HCT116 (cell line): ENCODE results near the gene CFAP99. TPM values are rescaled to one million over a fixed set of nuclear protein-coding genes. Genes with fewer than 3 reads are reported as not detected.

Experiments used
- ATAC-seq: fragments of 200-7000 bp; cut with Tn5 transposase; 2 replicates; pipeline ENCODE4 v1.9.1; 2020; ENCODE audit warnings: mild to moderate bottlenecking, moderate library complexity
- BruUV-seq: library from RNA; stranded (reverse); fragments of 400-500 nt; replicated peaks from 2 replicates; lab custom pipeline; 2021; lab: Mats Ljungman, UMichigan
- CTCF ChIA-PET: fragments of 300-600 bp; sonication (Branson Sonifier 250); formaldehyde crosslinking; loops from one replicate; lab custom pipeline; 2021; ENCODE audit warnings: antibody characterized with exemption; lab: Charles Lee
- POLR2A ChIA-PET: fragments of 300-600, 350-600 bp; sonication (Branson Sonifier 250); formaldehyde crosslinking; loops from one replicate; lab custom pipeline; 2021; ENCODE audit warnings: antibody characterized with exemption; lab: Charles Lee
- RAD21 ChIA-PET, 2 experiments: fragments of 300-600 bp; sonication (Branson Sonifier 250); formaldehyde crosslinking; loops; one replicate each; lab custom pipeline; 2023; ENCODE audit warnings: low total read pairs in 2 of 2; ENCODE audit not compliant: uncharacterized antibody in 2 of 2, unreplicated experiment in 2 of 2, low non-redundant PET in 1 of 2; lab: Charles Lee
- DNase-seq: peaks from one replicate; pipeline ENCODE4 v3.0.0-alpha.2; 2010; ENCODE audit warnings: low read depth, low spot score
- H2AFZ ChIP-seq: fragments of 200-600 bp; shearing (Covaris generic), sonication (generic); 2 replicates; pipeline ENCODE4 v1.6.1; 2017; ENCODE audit warnings: low read depth, mixed run types, mixed read lengths, antibody characterized with exemption, low read length; ENCODE audit not compliant: poor library complexity, severe bottlenecking
- H3K27ac ChIP-seq: 2 replicates; pipeline ENCODE4 v1.5.1; 2012; ENCODE audit warnings: low read depth, low read length
- H3K27me3 ChIP-seq: fragments of 200-600 bp; sonication (generic); 2 replicates; pipeline ENCODE4 v1.6.1; 2016; ENCODE audit warnings: mixed run types, low read length, mixed read lengths; ENCODE audit not compliant: insufficient read depth
- H3K36me3 ChIP-seq, 2 experiments: fragments of 200-500 bp in 1 of 2; fragments of 200-600 bp in 1 of 2; sonication (Bioruptor generic) in 1 of 2; sonication (generic) in 1 of 2; 2 replicates each; pipeline versions ENCODE4 v1.5.1 to v1.6.1; 2014 to 2016; ENCODE audit warnings: low read length in 2 of 2, inconsistent platforms in 1 of 2, mixed read lengths in 1 of 2, mixed run types in 1 of 2; ENCODE audit not compliant: insufficient read depth in 2 of 2, control insufficient read depth in 1 of 2
- H3K4me1 ChIP-seq, 2 experiments: fragments of 200-600 bp in 1 of 2; sonication (generic) in 1 of 2; 2 replicates each; pipeline versions ENCODE4 v1.5.1 to v1.6.1; 2012 to 2017; ENCODE audit warnings: low read length in 2 of 2, inconsistent platforms in 1 of 2, mild to moderate bottlenecking in 1 of 2, mixed read lengths in 1 of 2, mixed run types in 1 of 2, moderate library complexity in 1 of 2; ENCODE audit not compliant: insufficient read depth in 2 of 2, control insufficient read depth in 1 of 2
- H3K4me2 ChIP-seq: fragments of 200-600 bp; sonication (generic); 2 replicates; pipeline ENCODE4 v1.6.1; 2017; ENCODE audit warnings: mixed run types, low read length, mixed read lengths
- H3K4me3 ChIP-seq, 2 experiments: fragments of 200-600 bp in 1 of 2; sonication (generic) in 1 of 2; replicated peaks in 1 of 2; 2 replicates each; pipeline ENCODE4 v1.5.1; 2011 to 2016; ENCODE audit warnings: low read length in 2 of 2, control low read depth in 1 of 2, low read depth in 1 of 2, mild to moderate bottlenecking in 1 of 2, mixed read lengths in 1 of 2, mixed run types in 1 of 2
- H3K79me2 ChIP-seq: fragments of 200-600 bp; sonication (generic); 2 replicates; pipeline ENCODE4 v1.6.1; 2017; ENCODE audit warnings: mild to moderate bottlenecking, mixed run types, low read length, moderate library complexity, mixed read lengths; ENCODE audit not compliant: insufficient read depth
- H3K9ac ChIP-seq: fragments of 200-600 bp; sonication (generic); 2 replicates; pipeline ENCODE4 v1.6.1; 2016; ENCODE audit warnings: low read length, mixed read lengths
- H3K9me2 ChIP-seq: fragments of 200-600 bp; sonication (generic), shearing (Covaris generic); 2 replicates; pipeline ENCODE4 v1.6.1; 2017; ENCODE audit warnings: mixed run types, mild to moderate bottlenecking, moderate library complexity; ENCODE audit not compliant: insufficient read depth
- H3K9me3 ChIP-seq, 2 experiments: fragments of 200-500 bp in 1 of 2; fragments of 200-600 bp in 1 of 2; sonication (Bioruptor generic) in 1 of 2; sonication (generic) in 1 of 2; 2 replicates each; pipeline ENCODE4 v1.6.1; 2014 to 2017; ENCODE audit warnings: low read length in 2 of 2, mixed read lengths in 2 of 2, inconsistent platforms in 1 of 2, low read depth in 1 of 2, mild to moderate bottlenecking in 1 of 2, mixed run types in 1 of 2, moderate library complexity in 1 of 2; ENCODE audit not compliant: control insufficient read depth in 1 of 2, insufficient read depth in 1 of 2
- H4K20me1 ChIP-seq: fragments of 200-600 bp; sonication (generic), shearing (Covaris generic); 2 replicates; pipeline ENCODE4 v1.6.1; 2017; ENCODE audit warnings: mixed run types, mild to moderate bottlenecking, moderate library complexity; ENCODE audit not compliant: insufficient read depth
- ATF3 ChIP-seq: IDR thresholded peaks from 2 replicates; pipeline ENCODE4 v1.6.1; 2012
- CBX3 ChIP-seq: IDR thresholded peaks from 2 replicates; pipeline ENCODE4 v1.6.1; 2012; ENCODE audit warnings: low read depth
- CEBPB ChIP-seq: IDR thresholded peaks from 2 replicates; pipeline ENCODE4 v1.6.1; 2012; ENCODE audit warnings: low read depth
- CTCF ChIP-seq, 3 experiments: fragments of 200-600 bp in 1 of 3; sonication (generic) in 1 of 3; IDR thresholded peaks in 2 of 3; conservative IDR thresholded peaks in 1 of 3; 2 replicates each; pipeline ENCODE4 v1.5.1; 2012 to 2017; ENCODE audit warnings: low read depth in 2 of 3, low read length in 2 of 3, antibody characterized with exemption in 1 of 3, borderline replicate concordance in 1 of 3, control low read depth in 1 of 3, mild to moderate bottlenecking in 1 of 3, mixed read lengths in 1 of 3, mixed run types in 1 of 3, moderate library complexity in 1 of 3; ENCODE audit not compliant: insufficient read depth in 1 of 3
- EGR1 ChIP-seq: IDR thresholded peaks from 2 replicates; pipeline ENCODE4 v1.6.1; 2012; ENCODE audit warnings: low read depth
- ELF1 ChIP-seq: IDR thresholded peaks from 2 replicates; pipeline ENCODE4 v1.6.1; 2012; ENCODE audit warnings: low read depth, borderline replicate concordance
- EZH2 ChIP-seq: fragments of 200-600 bp; sonication (generic); IDR thresholded peaks from 2 replicates; pipeline ENCODE4 v1.6.1; 2017; ENCODE audit warnings: antibody characterized with exemption, mixed run types
- EZH2phosphoT487 ChIP-seq: fragments of 200-600 bp; IDR thresholded peaks from 2 replicates; pipeline ENCODE4 v1.6.1; 2018; ENCODE audit warnings: antibody characterized with exemption, borderline replicate concordance
- FOSL1 ChIP-seq: IDR thresholded peaks from 2 replicates; pipeline ENCODE4 v1.6.1; 2012; ENCODE audit warnings: low read depth
- JUND ChIP-seq: IDR thresholded peaks from 2 replicates; pipeline ENCODE4 v1.6.1; 2012
- POLR2AphosphoS5 ChIP-seq: IDR thresholded peaks from 2 replicates; pipeline ENCODE4 v1.6.1; 2011; ENCODE audit warnings: mild to moderate bottlenecking, low read depth, low read length, moderate library complexity
- RAD21 ChIP-seq: IDR thresholded peaks from 2 replicates; pipeline ENCODE4 v1.6.1; 2012; ENCODE audit warnings: low read depth, mild to moderate bottlenecking
- REST ChIP-seq: IDR thresholded peaks from 2 replicates; pipeline ENCODE4 v1.6.1; 2012; ENCODE audit warnings: low read depth
- SP1 ChIP-seq: IDR thresholded peaks from 2 replicates; pipeline ENCODE4 v1.6.1; 2012; ENCODE audit warnings: low read depth
- SRF ChIP-seq: IDR thresholded peaks from 2 replicates; pipeline ENCODE4 v1.6.1; 2012; ENCODE audit warnings: low read depth
- TCF7L2 ChIP-seq: IDR thresholded peaks from 2 replicates; pipeline ENCODE4 v1.7.0; 2011; ENCODE audit warnings: borderline replicate concordance, inconsistent platforms; ENCODE audit not compliant: insufficient read depth, insufficient read length; ENCODE audit errors: extremely low read depth
- ZFX ChIP-seq: fragments of 450-650 bp; IDR thresholded peaks from 2 replicates; pipeline ENCODE4 v1.6.1; 2017
- intact Hi-C: fragments of 100-400 bp; cut with micrococcal nuclease; formaldehyde crosslinking; loops from 2 replicates; pipeline ENCODE4 v1.10.0; 2022
- total RNA-seq: library from RNA; stranded (reverse); gene quantifications from one replicate; pipeline ENCODE4 v1.2.1, GENCODE V29; 2021; ENCODE audit not compliant: unreplicated experiment
- TF ChIP-seq, protein P1 (sequence below): IDR thresholded peaks from 2 replicates; pipeline ENCODE4 v1.6.1; 2011; ENCODE audit warnings: mild to moderate bottlenecking, low read length, moderate library complexity; ENCODE audit not compliant: insufficient replicate concordance; ENCODE audit errors: extremely low read depth

Gene CFAP99
- total RNA-seq, 1 experiment from 2014 or later: 0.42 TPM

DNA sequence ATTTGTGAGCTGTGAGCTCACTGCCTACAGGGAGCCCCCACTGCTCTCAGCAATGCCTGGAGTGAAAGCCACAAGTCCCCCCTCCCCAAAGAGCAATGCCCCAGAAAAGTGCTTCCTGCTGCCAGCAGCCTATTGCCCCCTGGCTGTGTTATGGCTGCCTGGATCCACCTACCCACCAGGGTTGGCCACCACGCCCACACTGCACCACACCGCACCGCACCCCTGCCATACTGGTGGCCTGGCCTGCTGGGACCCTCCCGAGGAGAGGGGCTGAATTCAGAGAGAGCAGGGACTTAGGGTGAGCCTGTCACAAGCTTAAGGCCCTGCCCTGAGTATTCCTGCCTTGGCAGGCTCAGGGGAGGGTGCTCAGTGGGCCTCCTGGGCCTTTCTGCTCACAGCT, 4.3 kb downstream of the CFAP99 start:
- DNase-seq (no peak), ATAC-seq (no peak)
- TF ChIP-seq, protein P1, sequence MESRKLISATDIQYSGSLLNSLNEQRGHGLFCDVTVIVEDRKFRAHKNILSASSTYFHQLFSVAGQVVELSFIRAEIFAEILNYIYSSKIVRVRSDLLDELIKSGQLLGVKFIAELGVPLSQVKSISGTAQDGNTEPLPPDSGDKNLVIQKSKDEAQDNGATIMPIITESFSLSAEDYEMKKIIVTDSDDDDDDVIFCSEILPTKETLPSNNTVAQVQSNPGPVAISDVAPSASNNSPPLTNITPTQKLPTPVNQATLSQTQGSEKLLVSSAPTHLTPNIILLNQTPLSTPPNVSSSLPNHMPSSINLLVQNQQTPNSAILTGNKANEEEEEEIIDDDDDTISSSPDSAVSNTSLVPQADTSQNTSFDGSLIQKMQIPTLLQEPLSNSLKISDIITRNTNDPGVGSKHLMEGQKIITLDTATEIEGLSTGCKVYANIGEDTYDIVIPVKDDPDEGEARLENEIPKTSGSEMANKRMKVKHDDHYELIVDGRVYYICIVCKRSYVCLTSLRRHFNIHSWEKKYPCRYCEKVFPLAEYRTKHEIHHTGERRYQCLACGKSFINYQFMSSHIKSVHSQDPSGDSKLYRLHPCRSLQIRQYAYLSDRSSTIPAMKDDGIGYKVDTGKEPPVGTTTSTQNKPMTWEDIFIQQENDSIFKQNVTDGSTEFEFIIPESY: no peak
- TF ChIP-seq EZH2: no peak
- no peak for TF ChIP-seq SP1
- TF ChIP-seq ELF1: no peak
- TF ChIP-seq CEBPB: no peak
- TF ChIP-seq CTCF (IDR thresholded peaks at IDR 0.05 in 2 of 3, conservative IDR thresholded peaks at IDR 0.05 in 1 of 3; ENCODE audit: borderline replicate concordance in 1 of 3, insufficient read depth in 1 of 3, low read depth in 2 of 3, low read length in 2 of 3): no peak
- TF ChIP-seq RAD21: no peak
- no peak for TF ChIP-seq SRF
- TF ChIP-seq ATF3: no peak
- TF ChIP-seq JUND: no peak
- TF ChIP-seq EZH2phosphoT487: no peak
- no peak for TF ChIP-seq CBX3
- TF ChIP-seq FOSL1: no peak
- no peak for TF ChIP-seq TCF7L2
- no peak for TF ChIP-seq REST
- TF ChIP-seq ZFX: no peak
- no peak for TF ChIP-seq EGR1
- no peak for TF ChIP-seq POLR2AphosphoS5
- Histone ChIP-seq H3K4me2 (no peak overlapping the region), H3K36me3 (no peaks in the 10 kb centered on the region), H3K9me2 (no peaks in the 10 kb centered on the region), H3K9me3 (no peaks in the 10 kb centered on the region), H3K27me3 (peaks cover 19% of the 10 kb centered on the region; the same call in 1 of the 2 replicates), H3K79me2 (no peaks in the 10 kb centered on the region), H3K27ac (no peak overlapping the region; the same call in 1 of the 2 replicates), H4K20me1 (no peaks in the 10 kb centered on the region), H3K9ac (no peak overlapping the region), H3K4me3 (no peak overlapping the region), H2AFZ (no peak overlapping the region), H3K4me1 (peaks cover 8 to 10% of the 10 kb centered on the region in 2 experiments)
- CTCF ChIA-PET: no interaction called here
- intact Hi-C loops: no loop called here
- no TSS peak for BruUV-seq
- POLR2A ChIA-PET: no interaction called here
- RAD21 ChIA-PET: no interaction called here
